Esophagus muscularis mucosa (tissue), 3 donors: ENCODE data around the gene OR6B1.

Source experiments
- CTCF ChIP-seq, 3 experiments: fragments of 200-600 bp in 2 of 3; fragments of 450-650 bp in 1 of 3; sonication (generic) in 2 of 3; IDR thresholded peaks; one replicate each; pipeline ENCODE4 v1.5.1; 2017 to 2019; ENCODE audit warnings: antibody characterized with exemption in 3 of 3, mild to moderate bottlenecking in 2 of 3, moderate library complexity in 1 of 3
- POLR2A ChIP-seq: fragments of 450-650 bp; IDR thresholded peaks from one replicate; pipeline ENCODE4 v1.6.1; 2017; ENCODE audit warnings: antibody characterized with exemption, moderate library complexity, mild to moderate bottlenecking, low read depth
- POLR2AphosphoS5 ChIP-seq, 2 donors: sonication (generic); formaldehyde crosslinking; IDR thresholded peaks; one replicate each; pipeline ENCODE4 v1.6.1; 2017; ENCODE audit warnings: antibody characterized with exemption in 2 of 2

- TF ChIP-seq CTCF (IDR thresholded peaks at IDR 0.05) = no peak
- no peak for TF ChIP-seq POLR2AphosphoS5 (IDR thresholded peaks at IDR 0.05)
- no peak for TF ChIP-seq POLR2A
Measured at GRCh38 chr7:143987513-143987912, 12.6 kb upstream of the OR6B1 start.
